BJ (cell line): ENCODE measurements around the gene C5orf58. TPM values are rescaled to one million over a fixed set of nuclear protein-coding genes. Genes with fewer than 3 reads are reported as not detected.

ENCODE experiments used
- CTCF ChIA-PET: fragments of 350-600 bp; formaldehyde crosslinking; extraction: SDS; loops from one replicate; lab custom pipeline; 2021; ENCODE audit warnings: antibody characterized with exemption, inconsistent platforms; lab: Yijun Ruan, JAX
- POLR2A ChIA-PET: fragments of 300-600 bp; sonication (Branson Sonifier 250); formaldehyde crosslinking; extraction: SDS; loops from one replicate; lab custom pipeline; 2021; ENCODE audit warnings: antibody characterized with exemption; lab: Charles Lee
- DNase-seq: peaks from one replicate; pipeline ENCODE4 v3.0.0-alpha.2; 2011; ENCODE audit warnings: low read depth
- H3K27me3 ChIP-seq: 2 replicates; pipeline ENCODE4 v1.6.0; 2011; ENCODE audit warnings: low read length; ENCODE audit not compliant: control insufficient read depth, insufficient read depth
- H3K36me3 ChIP-seq: 2 replicates; pipeline ENCODE4 v1.5.1; 2011; ENCODE audit warnings: low read length; ENCODE audit not compliant: control insufficient read depth, insufficient read depth
- H3K4me3 ChIP-seq: 2 replicates; pipeline ENCODE4 v1.5.1; 2011; ENCODE audit warnings: low read depth, mild to moderate bottlenecking, control low read depth, low read length
- CTCF ChIP-seq: IDR thresholded peaks from 2 replicates; pipeline ENCODE4 v1.5.1; 2011; ENCODE audit warnings: low read depth, mild to moderate bottlenecking, control low read depth, inconsistent platforms, low read length, moderate library complexity; ENCODE audit not compliant: insufficient read depth
- polyA plus RNA-seq: library from polyadenylated mRNA; depleted of rRNA; stranded (reverse); fragments of >200 nt; gene quantifications from 2 replicates; pipeline ENCODE4 v1.2.3, GENCODE V29; 2011

C5orf58 gene
- polyA plus RNA-seq, 1 experiment = not detected

- no peak overlapping the region for H3K4me3 ChIP-seq
- no peak for DNase-seq
- no peaks in the 10 kb centered on the region for H3K36me3 ChIP-seq
- CTCF ChIA-PET = interaction anchor here (1.4 kb wide), 1 partner anchor 9 kb away, joined by 9 read pairs; no protein-coding TSS in a partner anchor
- TF ChIP-seq CTCF = no peak
- POLR2A ChIA-PET = no interaction called here
- no peaks in the 10 kb centered on the region; the same call in 1 of the 2 replicates for H3K27me3 ChIP-seq
Measured at GRCh38 chr5:170276140-170276539, 43.4 kb downstream of the C5orf58 start.

- ChIA-PET CTCF (interaction anchor here (1.2 to 3.2 kb wide), 2 partner anchors 10 kb away, joined by 3 to 10 read pairs; no protein-coding TSS in a partner anchor), POLR2A (no interaction called here)
- no peak for DNase-seq
- no peaks in the 10 kb centered on the region; the same call in 1 of the 2 replicates for H3K27me3 ChIP-seq
- TF ChIP-seq CTCF = no peak
- no peaks in the 10 kb centered on the region for H3K36me3 ChIP-seq
- H3K4me3 ChIP-seq = no peak overlapping the region
Measured at GRCh38 chr5:170277867-170278281, 45.1 kb downstream of the C5orf58 start.

- H3K27me3 ChIP-seq = no peaks in the 10 kb centered on the region; the same call in 1 of the 2 replicates
- H3K4me3 ChIP-seq = no peak overlapping the region
- POLR2A ChIA-PET = no interaction called here
- no peak for DNase-seq
- TF ChIP-seq CTCF = no peak
- no peaks in the 10 kb centered on the region for H3K36me3 ChIP-seq
- CTCF ChIA-PET = interaction anchor here (1.2 to 3.2 kb wide), 2 partner anchors 9 to 11 kb away, joined by 3 to 10 read pairs; no protein-coding TSS in a partner anchor
Measured at GRCh38 chr5:170278611-170279458, 46.0 kb downstream of the C5orf58 start.

- ChIA-PET CTCF (interaction anchor here (0.6 to 3.2 kb wide), 2 partner anchors 12 to 382 kb away, joined by 3 to 10 read pairs; no protein-coding TSS in a partner anchor), POLR2A (no interaction called here)
- no peak for DNase-seq
- H3K36me3 ChIP-seq = no peaks in the 10 kb centered on the region
- no peak for TF ChIP-seq CTCF
- H3K27me3 ChIP-seq = no peaks in the 10 kb centered on the region; the same call in 1 of the 2 replicates
- no peak overlapping the region for H3K4me3 ChIP-seq
Measured at GRCh38 chr5:170279459-170279817, 46.7 kb downstream of the C5orf58 start.

- no peak overlapping the region for H3K4me3 ChIP-seq
- no peak for DNase-seq
- no peaks in the 10 kb centered on the region; the same call in 1 of the 2 replicates for H3K27me3 ChIP-seq
- TF ChIP-seq CTCF = no peak
- no peaks in the 10 kb centered on the region for H3K36me3 ChIP-seq
- ChIA-PET CTCF (interaction anchor here (0.6 to 3.2 kb wide), 2 partner anchors 12 to 382 kb away, joined by 3 to 10 read pairs; no protein-coding TSS in a partner anchor), POLR2A (no interaction called here)
Measured at GRCh38 chr5:170280011-170280493, 47.3 kb downstream of the C5orf58 start.
